HG02763 (cell line): ENCODE results near the gene RBM26.
"Not testable (repeated sequence)": the region's sequence is repeated elsewhere in the genome, so short reads cannot be mapped to it uniquely, and the experiment has no call there.

Experiments
- ATAC-seq: cut with Tn5 transposase; IDR thresholded peaks from one replicate; pipeline ENCODE4 v1.9.1; 2021; ENCODE audit warnings: mild to moderate bottlenecking, moderate library complexity; ENCODE audit not compliant: unreplicated experiment

RBM26 gene

GRCh38 chr13:79387853-79388252 is 18.2 kb downstream of the RBM26 start:
- no peak for ATAC-seq

GRCh38 chr13:79386125-79386826 is 19.8 kb downstream of the RBM26 start:
- ATAC-seq = peak; percentile 2

- peak; percentile 92 for ATAC-seq
Measured at GRCh38 chr13:79385694-79386093, 20.4 kb downstream of the RBM26 start.

- no peak for ATAC-seq
Measured at GRCh38 chr13:79384022-79384610, 21.9 kb downstream of the RBM26 start.

GRCh38 chr13:79382545-79383275 is 23.3 kb downstream of the RBM26 start:
- peak; percentile 35 for ATAC-seq

GRCh38 chr13:79380997-79381396 is 25.1 kb downstream of the RBM26 start:
- ATAC-seq = no peak

- ATAC-seq = no peak
Measured at GRCh38 chr13:79379274-79379673, 26.8 kb downstream of the RBM26 start.

- no peak for ATAC-seq
Measured at GRCh38 chr13:79376843-79377242, 29.2 kb downstream of the RBM26 start.

- no peak for ATAC-seq
Measured at GRCh38 chr13:79374578-79374977, 31.5 kb downstream of the RBM26 start.

GRCh38 chr13:79373916-79374315 is 32.1 kb downstream of the RBM26 start:
- no peak for ATAC-seq

GRCh38 chr13:79369226-79369625 is 36.8 kb downstream of the RBM26 start:
- ATAC-seq = no peak

GRCh38 chr13:79365981-79366380 is 40.1 kb downstream of the RBM26 start:
- no peak for ATAC-seq

- no peak for ATAC-seq
Measured at GRCh38 chr13:79361299-79361698, 44.8 kb downstream of the RBM26 start.

GRCh38 chr13:79360095-79360494 is 46.0 kb downstream of the RBM26 start:
- ATAC-seq = no peak

- ATAC-seq = no peak
Measured at GRCh38 chr13:79359064-79359463, 47.0 kb downstream of the RBM26 start.

GRCh38 chr13:79354285-79354684 is 51.8 kb downstream of the RBM26 start:
- no peak for ATAC-seq

- ATAC-seq = no peak
Measured at GRCh38 chr13:79353693-79354092, 52.4 kb downstream of the RBM26 start.

- no peak for ATAC-seq
Measured at GRCh38 chr13:79352107-79352506, 53.9 kb downstream of the RBM26 start.

GRCh38 chr13:79349608-79350007 is 56.4 kb downstream of the RBM26 start:
- ATAC-seq = not testable (repeated sequence)

- ATAC-seq = no peak
Measured at GRCh38 chr13:79349011-79349410, 57.0 kb downstream of the RBM26 start.

GRCh38 chr13:79346300-79346914 is 59.6 kb downstream of the RBM26 start:
- no peak for ATAC-seq

GRCh38 chr13:79341202-79341601 is 64.9 kb downstream of the RBM26 start:
- ATAC-seq = no peak
